HL-60/S4 treated with phorbol 12-myristate 13-acetate at 8.2 ng/mL for 4 days and 3 days (cell line): ENCODE measurements around the gene RANGRF.
"Not testable (repeated sequence)": the region's sequence is repeated elsewhere in the genome, so short reads cannot be mapped to it uniquely, and the experiment has no call there.

ENCODE experiments used
- in situ Hi-C: fragments of 300-500 bp; cut with MboI; formaldehyde crosslinking; loops from 2 replicates; pipeline ENCODE4 v1.15.0; 2022; ENCODE audit warnings: low sequenced_read_pairs

RANGRF gene

GRCh38 chr17:8288336-8289102 is at the start of gene RANGRF:
RANGRF (plus strand) TSS chr17:8288670; CDS start chr17:8288789, 119 bp downstream.
- in situ Hi-C loops: no loop called here

DNA sequence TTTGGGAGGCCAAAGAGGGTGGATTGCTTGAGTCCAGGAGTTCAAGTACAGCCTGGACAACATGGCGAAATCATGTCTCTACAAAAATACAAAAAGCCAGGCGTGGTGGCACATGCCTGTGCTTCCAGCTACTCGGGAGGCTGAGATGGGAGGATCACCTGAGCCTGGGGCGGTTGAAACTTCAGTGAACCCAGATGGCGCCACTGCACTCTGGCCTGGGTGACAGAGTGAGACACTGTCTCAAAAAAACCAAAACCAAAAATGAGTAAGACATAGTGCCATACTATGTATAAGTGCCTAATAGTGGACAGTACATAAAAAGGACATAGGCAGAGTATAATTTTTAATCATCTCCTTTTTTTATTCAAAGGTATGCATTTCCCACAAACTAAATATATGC is 44.6 kb upstream of the RANGRF start:
- in situ Hi-C loops: no loop called here

- in situ Hi-C loops: no loop called here
Measured at GRCh38 chr17:8244768-8245167, 43.7 kb upstream of the RANGRF start.

- in situ Hi-C loops: no loop called here
Measured at GRCh38 chr17:8248751-8249607, 39.5 kb upstream of the RANGRF start, which contains the start of gene PFAS. PFAS (plus strand) TSS chr17:8249289; CDS start chr17:8253938, 4,649 bp downstream.

DNA sequence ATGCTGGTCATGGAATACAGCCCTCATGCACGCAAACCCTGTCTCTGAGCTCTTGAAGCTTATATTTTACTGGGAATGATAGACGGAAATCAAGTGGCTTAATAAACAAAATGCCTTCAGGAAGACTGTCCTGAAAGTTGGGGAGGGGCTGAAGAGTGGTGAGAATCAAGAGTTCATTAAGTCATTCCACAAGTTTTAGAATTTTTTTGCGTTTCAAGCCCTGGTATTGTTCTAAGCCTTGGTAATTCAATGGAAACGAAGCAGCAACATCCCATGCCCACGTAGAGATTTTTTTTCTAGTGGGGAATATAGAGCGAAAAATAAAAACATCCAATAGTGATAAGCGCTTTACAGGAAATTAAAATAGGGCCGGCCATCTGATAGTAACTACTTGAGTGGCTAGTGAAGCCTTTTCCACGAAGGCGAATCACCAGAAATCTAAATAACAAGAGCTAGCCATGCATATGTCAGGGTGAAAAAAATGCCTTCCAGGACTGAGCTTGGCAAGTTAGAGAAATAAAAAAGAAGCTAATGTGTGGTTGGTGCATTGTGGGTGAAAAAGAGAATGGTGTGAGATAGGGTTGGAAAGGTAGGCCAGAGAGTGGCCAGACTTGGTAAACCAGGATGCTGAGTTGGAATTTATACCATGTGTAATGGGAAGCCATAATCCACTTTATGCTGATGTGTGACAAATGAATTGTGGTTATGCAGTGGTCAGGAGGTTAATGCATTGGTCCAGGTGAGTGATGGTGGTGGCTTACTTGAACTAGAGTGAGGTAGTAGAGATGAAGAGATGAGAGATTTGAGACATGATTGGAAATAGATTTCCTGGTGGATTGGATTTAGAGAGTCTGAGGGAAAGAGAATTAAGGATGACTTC is 38.6 kb upstream of the RANGRF start:
- in situ Hi-C loops: no loop called here

DNA sequence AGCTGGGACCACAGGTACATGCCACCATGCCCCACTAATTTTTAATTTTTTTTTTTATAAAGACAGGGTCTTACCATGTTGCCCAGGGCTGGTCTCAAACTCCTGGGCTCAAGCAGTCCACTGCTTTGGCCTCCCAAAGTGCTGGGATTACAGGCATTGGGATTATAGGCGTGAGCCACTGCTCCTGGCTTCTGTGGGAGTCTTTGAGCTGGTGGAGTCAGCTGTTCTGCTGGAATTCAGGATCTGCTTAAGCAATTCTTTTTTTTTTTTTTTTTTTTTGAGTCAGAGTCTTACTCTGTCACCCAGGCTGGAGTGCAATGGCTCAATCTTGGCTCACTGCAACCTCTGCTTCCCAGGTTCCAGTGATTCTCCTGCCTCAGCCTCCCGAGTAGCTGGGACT is 37.1 kb upstream of the RANGRF start:
- in situ Hi-C loops: not testable (repeated sequence)

- in situ Hi-C loops: no loop called here
Measured at GRCh38 chr17:8253801-8254200, 34.7 kb upstream of the RANGRF start.

GRCh38 chr17:8254881-8255280 is 33.6 kb upstream of the RANGRF start:
- in situ Hi-C loops: no loop called here

- in situ Hi-C loops: no loop called here
Measured at GRCh38 chr17:8255499-8255898, 33.0 kb upstream of the RANGRF start.

- in situ Hi-C loops: no loop called here
Measured at GRCh38 chr17:8256291-8256690, 32.2 kb upstream of the RANGRF start.

DNA sequence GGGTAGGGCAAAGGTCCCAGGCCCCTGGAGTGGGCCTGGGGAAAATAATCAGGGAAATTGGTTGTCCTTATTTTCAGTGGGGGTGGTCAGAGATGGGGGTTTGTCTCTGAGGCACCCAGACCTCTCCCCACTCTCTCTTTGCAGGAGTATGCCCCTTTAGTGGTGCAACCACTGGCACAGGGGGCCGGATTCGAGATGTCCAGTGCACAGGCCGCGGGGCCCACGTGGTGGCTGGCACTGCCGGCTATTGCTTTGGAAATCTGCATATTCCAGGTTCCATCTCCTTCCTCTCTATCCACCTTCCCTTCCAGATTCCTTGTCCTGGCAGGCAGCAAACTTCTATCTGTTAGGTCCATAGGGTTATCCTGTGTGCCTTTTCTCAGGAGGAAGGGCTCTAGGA is 31.8 kb upstream of the RANGRF start:
- in situ Hi-C loops: no loop called here

GRCh38 chr17:8257801-8258200 is 30.7 kb upstream of the RANGRF start:
- in situ Hi-C loops: no loop called here

- in situ Hi-C loops: no loop called here
Measured at GRCh38 chr17:8264320-8264719, 24.1 kb upstream of the RANGRF start.

DNA sequence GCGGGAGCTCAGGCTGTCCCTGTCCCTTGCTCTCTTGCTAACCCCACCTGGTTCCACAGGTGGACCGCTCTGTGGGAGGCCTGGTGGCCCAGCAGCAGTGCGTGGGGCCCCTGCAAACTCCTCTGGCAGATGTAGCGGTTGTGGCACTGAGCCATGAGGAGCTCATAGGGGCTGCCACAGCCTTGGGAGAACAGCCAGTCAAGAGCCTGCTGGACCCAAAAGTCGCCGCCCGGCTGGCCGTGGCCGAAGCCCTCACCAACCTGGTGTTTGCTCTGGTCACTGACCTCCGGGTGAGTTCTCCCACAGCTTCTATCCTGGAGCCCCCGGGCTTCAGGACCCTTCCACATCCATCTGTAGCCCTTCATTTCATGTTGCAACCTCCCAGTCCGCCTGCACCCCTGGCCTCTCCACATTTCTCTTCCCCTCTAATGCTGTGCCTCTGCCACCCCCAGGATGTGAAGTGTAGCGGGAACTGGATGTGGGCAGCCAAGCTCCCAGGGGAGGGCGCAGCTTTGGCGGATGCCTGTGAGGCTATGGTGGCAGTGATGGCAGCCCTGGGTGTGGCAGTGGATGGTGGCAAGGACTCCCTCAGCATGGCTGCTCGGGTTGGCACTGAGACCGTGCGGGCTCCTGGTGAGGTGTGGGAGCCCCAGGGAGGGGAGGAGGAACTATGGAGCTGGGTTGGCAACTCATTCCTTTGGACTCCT is 23.5 kb upstream of the RANGRF start:
- in situ Hi-C loops: no loop called here

- in situ Hi-C loops: no loop called here
Measured at GRCh38 chr17:8266648-8267479, 21.6 kb upstream of the RANGRF start.

DNA sequence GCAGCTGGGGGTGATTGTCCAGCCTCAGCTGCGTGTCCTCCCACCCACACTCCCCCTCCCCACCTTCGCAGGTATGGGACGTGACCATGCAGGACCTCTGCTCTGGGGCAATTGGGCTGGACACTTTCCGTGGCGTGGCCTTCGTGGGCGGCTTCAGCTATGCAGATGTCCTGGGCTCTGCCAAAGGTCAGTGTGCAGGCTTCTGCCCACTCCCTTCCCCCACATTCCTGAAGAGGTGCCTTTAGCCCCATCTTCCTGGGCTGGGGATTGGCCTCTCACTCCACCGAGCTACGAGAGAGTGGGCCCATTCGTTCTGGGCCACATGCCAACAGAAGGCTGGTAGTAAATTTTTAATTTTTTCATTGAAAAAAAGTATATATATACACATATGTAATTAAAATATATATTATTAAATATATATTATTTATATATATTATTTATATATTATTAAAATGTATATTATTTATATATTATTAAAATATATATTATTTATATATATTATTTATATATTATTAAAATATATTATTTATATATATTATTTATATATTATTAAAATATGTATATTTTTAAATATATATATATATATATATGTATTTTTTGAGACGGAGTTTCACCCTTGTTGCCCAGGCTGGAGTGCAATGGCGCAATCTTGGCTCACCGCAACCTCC is 20.9 kb upstream of the RANGRF start:
- in situ Hi-C loops: no loop called here

DNA sequence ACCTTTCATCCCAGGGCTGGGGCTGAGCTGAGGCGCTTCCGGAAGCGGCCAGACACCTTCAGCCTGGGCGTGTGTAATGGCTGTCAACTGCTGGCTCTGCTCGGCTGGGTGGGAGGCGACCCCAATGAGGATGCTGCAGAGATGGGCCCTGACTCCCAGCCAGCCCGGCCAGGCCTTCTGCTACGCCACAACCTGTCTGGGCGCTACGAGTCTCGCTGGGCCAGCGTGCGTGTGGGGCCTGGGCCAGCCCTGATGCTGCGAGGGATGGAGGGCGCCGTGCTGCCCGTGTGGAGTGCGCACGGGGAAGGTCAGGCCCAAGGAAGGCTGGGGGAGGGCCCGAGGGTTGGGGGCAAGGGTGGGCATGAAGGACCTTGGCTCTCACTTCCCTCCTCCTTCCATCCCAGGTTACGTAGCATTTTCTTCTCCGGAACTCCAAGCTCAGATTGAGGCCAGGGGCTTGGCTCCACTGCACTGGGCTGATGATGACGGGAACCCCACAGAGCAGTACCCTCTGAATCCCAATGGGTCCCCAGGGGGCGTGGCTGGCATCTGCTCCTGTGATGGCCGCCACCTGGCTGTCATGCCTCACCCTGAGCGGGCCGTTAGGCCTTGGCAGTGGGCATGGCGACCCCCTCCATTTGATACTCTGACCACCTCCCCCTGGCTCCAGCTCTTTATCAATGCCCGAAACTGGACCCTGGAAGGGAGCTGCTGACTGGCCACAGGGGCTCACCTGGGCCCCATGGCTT is 19.7 kb upstream of the RANGRF start:
- in situ Hi-C loops: no loop called here

GRCh38 chr17:8272421-8272820 is 16.0 kb upstream of the RANGRF start:
- in situ Hi-C loops: no loop called here
